Thyroid gland (tissue), 4 donors: Measurements from ENCODE around the gene DIO3. TPM values are rescaled to one million over a fixed set of nuclear protein-coding genes. Genes with fewer than 3 reads are reported as not detected.

Experiments used
- DNase-seq, 2 donors: peaks; one replicate each; pipeline ENCODE4 v3.0.0-alpha.2; 2019
- H3K27ac ChIP-seq, 3 donors: fragments of 200-600 bp; sonication (generic); 1 replicate in 2 of 3; 2 replicates in 1 of 3; pipeline ENCODE4 v1.5.1; 2016 to 2019; ENCODE audit warnings: mild to moderate bottlenecking in 1 of 3, moderate library complexity in 1 of 3
- H3K27me3 ChIP-seq: fragments of 200-600 bp; sonication (generic); one replicate; pipeline ENCODE4 v1.5.1; 2019
- H3K36me3 ChIP-seq, 2 donors: fragments of 200-600 bp; sonication (generic); one replicate each; pipeline ENCODE4 v1.5.1; 2016 to 2019
- H3K4me1 ChIP-seq, 2 donors: fragments of 200-600 bp; sonication (generic); one replicate each; pipeline ENCODE4 v1.5.1; 2017 to 2019
- H3K4me3 ChIP-seq, 3 donors: fragments of 200-600 bp; sonication (generic); replicated peaks in 1 of 3; 1 replicate in 2 of 3; 2 replicates in 1 of 3; pipeline ENCODE4 v1.5.1; 2016; ENCODE audit warnings: mild to moderate bottlenecking in 1 of 3
- H3K9me3 ChIP-seq: fragments of 200-600 bp; sonication (generic); one replicate; pipeline ENCODE4 v1.5.1; 2017
- POLR2A ChIP-seq, 2 donors: fragments of 450-650 bp; IDR thresholded peaks; one replicate each; pipeline ENCODE4 v1.6.1; 2017; ENCODE audit warnings: antibody characterized with exemption in 2 of 2, mild to moderate bottlenecking in 2 of 2, moderate library complexity in 1 of 2
- WGBS, 2 donors: methylation state at CpG; one replicate each; pipeline ENCODE4 v1.1.5; 2017; 5-methylcytosine and 5-hydroxymethylcytosine counted together
- intact Hi-C: fragments of 100-400 bp; cut with DNase I; formaldehyde crosslinking; loops from one replicate; pipeline ENCODE4 v1.15.1; 2023
- total RNA-seq, 4 donors: library from RNA; depleted of rRNA; stranded (reverse); fragments of >200 nt; gene quantifications; one replicate each; pipeline ENCODE4 v1.2.3, GENCODE V29; 2016
- TF ChIP-seq, protein P1 (sequence below), 6 experiments: fragments of 200-600 bp in 3 of 6; fragments of 450-650 bp in 3 of 6; sonication (generic) in 3 of 6; IDR thresholded peaks; one replicate each; pipeline ENCODE4 v1.5.1; 2016 to 2019; ENCODE audit warnings: antibody characterized with exemption in 6 of 6, mild to moderate bottlenecking in 2 of 6, inconsistent platforms in 1 of 6, moderate library complexity in 1 of 6

DIO3 gene
- total RNA-seq, 4 donors from 2014 or later: 7.0 to 10.7 (median 7.6) TPM

DNA sequence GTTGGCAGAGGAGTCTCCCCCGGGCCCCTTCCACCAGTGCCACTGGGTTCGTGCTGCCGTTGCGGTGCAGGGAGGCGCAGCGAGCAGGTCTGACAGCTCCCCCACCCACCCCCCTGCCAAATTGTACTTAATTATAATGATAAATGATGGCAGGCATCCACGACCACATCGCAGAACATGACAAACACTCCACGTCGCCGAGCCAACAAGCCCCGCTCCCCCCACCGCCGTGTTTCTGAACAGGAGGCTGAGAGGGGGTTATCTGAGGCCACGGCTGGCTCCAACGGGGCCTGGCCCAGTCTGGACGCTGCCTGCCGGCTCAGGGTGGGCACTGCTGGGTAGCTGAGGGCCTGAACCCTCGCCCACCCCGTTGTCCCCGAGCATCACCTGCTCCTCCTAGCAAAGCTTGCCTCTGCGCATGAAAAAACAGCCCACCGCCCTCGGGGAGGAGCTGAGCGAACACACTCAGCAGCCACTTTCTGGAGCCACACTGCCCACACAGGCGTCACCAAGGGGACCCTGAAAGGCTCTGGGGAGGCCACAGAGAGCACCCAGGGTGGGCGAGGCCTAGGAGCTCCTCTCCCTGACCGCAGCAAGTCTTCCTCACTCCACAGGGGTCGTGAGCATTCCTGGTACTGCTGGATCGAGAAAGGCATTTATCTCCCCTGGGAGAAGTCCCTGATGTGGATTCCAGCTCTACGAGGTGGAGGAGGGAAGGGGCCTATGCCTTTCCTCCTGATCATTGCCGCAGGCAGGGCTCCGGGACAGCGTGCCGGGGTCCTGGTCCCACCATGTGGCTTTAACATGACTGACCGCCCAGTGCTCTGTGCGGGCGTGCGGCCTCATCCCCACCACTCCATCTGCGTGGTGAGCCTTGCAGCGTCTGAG, 35.4 kb upstream of the DIO3 start:
- Histone ChIP-seq H3K4me3 (no peak overlapping the region), H3K36me3 (no peaks in the 10 kb centered on the region), H3K4me1 (no peaks in the 10 kb centered on the region), H3K27ac (no peak overlapping the region), H3K27me3 (no peaks in the 10 kb centered on the region), H3K9me3 (no peaks in the 10 kb centered on the region)
- no peak for DNase-seq
- intact Hi-C loops: no loop called here
- WGBS, 2 donors: 50 to 69% methylated on average over 30 to 35 of the region's 41 CpGs
- TF ChIP-seq, protein P1, sequence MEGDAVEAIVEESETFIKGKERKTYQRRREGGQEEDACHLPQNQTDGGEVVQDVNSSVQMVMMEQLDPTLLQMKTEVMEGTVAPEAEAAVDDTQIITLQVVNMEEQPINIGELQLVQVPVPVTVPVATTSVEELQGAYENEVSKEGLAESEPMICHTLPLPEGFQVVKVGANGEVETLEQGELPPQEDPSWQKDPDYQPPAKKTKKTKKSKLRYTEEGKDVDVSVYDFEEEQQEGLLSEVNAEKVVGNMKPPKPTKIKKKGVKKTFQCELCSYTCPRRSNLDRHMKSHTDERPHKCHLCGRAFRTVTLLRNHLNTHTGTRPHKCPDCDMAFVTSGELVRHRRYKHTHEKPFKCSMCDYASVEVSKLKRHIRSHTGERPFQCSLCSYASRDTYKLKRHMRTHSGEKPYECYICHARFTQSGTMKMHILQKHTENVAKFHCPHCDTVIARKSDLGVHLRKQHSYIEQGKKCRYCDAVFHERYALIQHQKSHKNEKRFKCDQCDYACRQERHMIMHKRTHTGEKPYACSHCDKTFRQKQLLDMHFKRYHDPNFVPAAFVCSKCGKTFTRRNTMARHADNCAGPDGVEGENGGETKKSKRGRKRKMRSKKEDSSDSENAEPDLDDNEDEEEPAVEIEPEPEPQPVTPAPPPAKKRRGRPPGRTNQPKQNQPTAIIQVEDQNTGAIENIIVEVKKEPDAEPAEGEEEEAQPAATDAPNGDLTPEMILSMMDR (IDR thresholded peaks at IDR 0.05): no peak
- TF ChIP-seq POLR2A (IDR thresholded peaks at IDR 0.05): no peak

DNA sequence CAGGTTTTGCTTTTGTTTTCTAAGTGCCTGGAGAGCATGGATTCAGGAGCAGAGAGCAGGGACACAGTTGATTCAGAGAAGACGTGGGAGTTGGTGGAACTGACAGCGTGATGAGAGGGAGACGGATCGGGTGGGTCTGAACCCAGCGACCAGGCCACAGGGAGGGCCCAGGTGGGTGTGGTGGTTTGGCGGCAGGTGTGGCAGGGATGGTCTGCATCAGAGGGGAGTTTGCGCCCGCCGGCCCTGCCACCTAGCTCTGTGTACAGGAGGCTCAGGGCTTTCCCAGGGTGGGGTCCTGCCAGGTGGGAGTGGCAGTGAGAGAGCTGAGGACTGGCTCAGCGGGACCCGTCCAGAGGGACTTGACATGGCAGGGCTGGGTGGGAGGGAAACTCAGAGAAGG, 33.3 kb upstream of the DIO3 start:
- TF ChIP-seq, protein P1 (IDR thresholded peaks at IDR 0.05): no peak
- TF ChIP-seq POLR2A (IDR thresholded peaks at IDR 0.05): no peak
- Histone ChIP-seq H3K4me1 (no peaks in the 10 kb centered on the region), H3K27ac (no peak overlapping the region), H3K36me3 (no peaks in the 10 kb centered on the region), H3K9me3 (no peaks in the 10 kb centered on the region), H3K27me3 (no peaks in the 10 kb centered on the region), H3K4me3 (no peak overlapping the region)
- WGBS, 2 donors: 90 to 94% methylated on average over 11 of the region's 11 CpGs
- intact Hi-C loops: no loop called here
- no peak for DNase-seq

DNA sequence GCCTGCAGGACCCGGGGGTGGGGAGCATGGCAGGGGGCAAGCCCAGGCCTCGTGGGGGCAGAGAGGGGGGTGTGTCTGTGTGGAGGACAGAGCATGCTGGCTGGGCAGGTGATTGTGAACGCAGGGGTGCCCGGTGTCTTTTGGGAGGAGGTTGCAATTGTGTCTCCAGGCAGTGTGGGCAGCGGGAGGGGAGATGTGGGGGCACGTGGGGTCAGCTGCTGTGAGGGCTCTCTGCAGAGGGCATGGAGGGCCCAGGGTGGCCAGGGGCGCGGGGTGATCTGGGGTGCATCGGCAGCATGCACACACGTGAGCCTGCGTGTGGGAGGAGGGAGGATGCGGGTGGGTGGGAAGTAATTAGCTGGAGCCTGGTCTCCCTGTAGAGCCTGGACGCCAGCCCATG, 32.2 kb upstream of the DIO3 start:
- Histone ChIP-seq H3K4me3 (no peak overlapping the region), H3K27ac (no peak overlapping the region), H3K27me3 (no peaks in the 10 kb centered on the region), H3K4me1 (no peaks in the 10 kb centered on the region), H3K9me3 (no peaks in the 10 kb centered on the region), H3K36me3 (no peaks in the 10 kb centered on the region)
- intact Hi-C loops: no loop called here
- 66 to 90% methylated on average over 8 to 12 of the region's 13 CpGs for WGBS, 2 donors
- no peak for TF ChIP-seq POLR2A (IDR thresholded peaks at IDR 0.05)
- TF ChIP-seq, protein P1 (IDR thresholded peaks at IDR 0.05): no peak
- no peak for DNase-seq

DNA sequence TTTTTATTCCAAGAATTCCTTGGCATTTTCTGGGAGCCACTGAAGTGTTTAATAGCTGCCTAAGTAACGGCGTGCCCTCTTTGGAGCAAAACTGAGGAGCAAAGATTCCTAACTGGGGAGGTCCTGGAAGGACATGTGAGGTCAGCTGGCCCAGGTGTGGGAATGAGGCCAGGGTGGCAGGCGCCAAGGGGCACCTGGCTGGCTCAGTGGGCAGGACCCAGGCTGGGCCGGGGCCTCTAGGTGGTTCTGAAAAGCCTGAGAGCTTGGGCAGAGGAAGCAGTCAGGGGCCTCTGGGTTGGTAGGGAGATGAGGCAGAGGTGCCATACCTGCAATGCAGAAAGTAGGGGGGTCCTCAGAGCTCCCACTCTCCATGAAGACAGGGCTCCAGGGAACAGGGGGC, 27.1 kb upstream of the DIO3 start:
- no peak for DNase-seq
- Histone ChIP-seq H3K27ac (no peak overlapping the region), H3K4me1 (no peaks in the 10 kb centered on the region), H3K27me3 (no peaks in the 10 kb centered on the region), H3K9me3 (no peaks in the 10 kb centered on the region), H3K36me3 (no peaks in the 10 kb centered on the region), H3K4me3 (no peak overlapping the region)
- TF ChIP-seq POLR2A (IDR thresholded peaks at IDR 0.05): no peak
- TF ChIP-seq, protein P1 (IDR thresholded peaks at IDR 0.05): no peak
- 71 to 80% methylated on average over 4 of the region's 4 CpGs for WGBS, 2 donors
- intact Hi-C loops: no loop called here

DNA sequence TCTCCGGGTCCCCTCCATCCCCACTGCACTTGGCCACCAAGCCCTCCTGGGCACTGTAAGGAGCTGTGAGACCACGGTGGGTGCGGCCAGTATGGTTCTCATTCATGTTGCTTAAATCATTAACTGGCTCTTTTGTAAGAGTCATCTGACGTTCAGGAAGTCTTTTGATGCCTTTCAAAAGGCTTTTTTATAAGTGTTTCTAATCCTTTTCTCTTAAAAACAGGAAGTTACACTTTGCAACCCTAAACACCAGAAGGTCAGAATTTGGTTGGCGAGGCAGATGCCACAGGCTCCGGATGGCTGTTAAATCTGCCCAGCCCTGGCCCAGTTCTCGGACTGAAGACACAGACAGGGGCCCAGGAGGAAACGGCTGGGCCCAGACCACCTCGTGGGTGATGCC, 26.1 kb upstream of the DIO3 start:
- Histone ChIP-seq H3K27ac (no peak overlapping the region), H3K9me3 (no peaks in the 10 kb centered on the region), H3K36me3 (no peaks in the 10 kb centered on the region), H3K4me1 (no peaks in the 10 kb centered on the region), H3K4me3 (no peak overlapping the region), H3K27me3 (no peaks in the 10 kb centered on the region)
- intact Hi-C loops: no loop called here
- no peak for DNase-seq
- 71 to 80% methylated on average over 9 of the region's 9 CpGs for WGBS, 2 donors
- TF ChIP-seq, protein P1 (IDR thresholded peaks at IDR 0.05): no peak
- no peak for TF ChIP-seq POLR2A (IDR thresholded peaks at IDR 0.05)
